AG04449 (cell line): ENCODE measurements around the gene ZNF668.

ENCODE experiments used
- CTCF ChIA-PET: fragments of 350-600 bp; formaldehyde crosslinking; extraction: SDS; loops from one replicate; lab custom pipeline; 2021; ENCODE audit warnings: antibody characterized with exemption; lab: Yijun Ruan, JAX
- POLR2A ChIA-PET: fragments of 400-600, 350-600 bp; formaldehyde crosslinking; extraction: SDS; loops from one replicate; lab custom pipeline; 2020; ENCODE audit warnings: antibody characterized with exemption, inconsistent platforms; lab: Yijun Ruan, JAX
- DNase-seq: peaks from one replicate; pipeline ENCODE4 v3.0.0-alpha.2; 2010; ENCODE audit warnings: low read depth, low spot score
- H3K4me3 ChIP-seq: 2 replicates; pipeline ENCODE4 v1.5.1; 2011; ENCODE audit warnings: low read depth, mild to moderate bottlenecking, control low read depth, low read length
- CTCF ChIP-seq: IDR thresholded peaks from one replicate; pipeline ENCODE4 v1.5.1; 2011; ENCODE audit warnings: mild to moderate bottlenecking, moderate library complexity, low read length, control low read depth, inconsistent platforms; ENCODE audit not compliant: insufficient read depth; ENCODE audit errors: missing control alignments

Gene ZNF668

DNA sequence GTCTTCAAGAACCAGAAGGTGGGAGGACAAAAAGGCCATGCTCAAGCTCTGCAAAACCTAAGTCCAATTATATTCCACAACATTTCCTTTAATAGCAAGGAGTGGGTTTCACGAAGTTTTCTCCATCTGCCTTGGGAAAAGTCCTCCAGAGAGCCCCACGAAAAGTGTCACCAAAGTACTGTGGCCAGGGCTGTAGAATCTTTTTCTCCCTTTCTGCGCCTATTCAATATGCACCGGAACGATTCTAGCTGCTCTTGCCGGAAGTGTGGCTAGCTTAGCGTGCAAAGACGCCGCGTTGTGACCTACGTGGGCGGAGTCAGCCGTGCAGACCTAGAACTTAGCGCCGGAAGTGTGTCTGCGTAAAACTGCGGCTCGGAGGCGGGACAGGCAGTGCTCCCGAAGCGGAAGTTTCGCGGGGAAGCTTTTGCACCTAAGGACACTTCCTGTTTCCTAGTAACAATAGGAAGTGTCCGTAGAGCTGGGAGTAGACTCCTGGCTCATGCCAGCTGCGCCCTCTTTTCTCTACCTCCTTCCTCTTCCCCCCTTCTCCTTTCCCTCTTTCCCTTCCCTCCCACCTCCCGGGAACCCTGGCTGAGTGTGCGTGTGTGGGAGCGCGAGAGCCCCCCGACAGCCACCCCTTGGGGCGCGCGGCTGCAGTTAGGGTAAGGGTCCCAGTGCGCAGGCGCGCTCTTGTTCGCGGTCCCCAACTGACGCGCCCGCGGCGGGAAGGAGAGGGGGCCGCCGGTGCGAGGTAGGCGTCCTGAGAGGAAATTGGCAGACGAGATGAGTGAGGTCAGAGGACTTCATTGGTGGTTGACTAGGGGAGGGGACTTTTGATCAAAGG lies at the start of gene ZNF668, which contains the start of gene ZNF646:
ZNF668 (minus strand) TSS at position 271 of the 844 bp plus-strand sequence. CDS start 9,781 bp downstream, outside the sequence.
ZNF646 (plus strand) TSS at position 453 of the 844 bp plus-strand sequence. CDS start 1,903 bp downstream, outside the sequence.
- ChIA-PET CTCF (interaction anchor here (0.6 to 4.2 kb wide), 5 partner anchors 20 to 794 kb away, joined by 3 to 40 read pairs (median 4); partner anchors contain the start of gene HSD3B7), POLR2A (interaction anchor here (0.6 to 2.4 kb wide), 17 partner anchors 9 to 115 kb away, joined by 3 to 28 read pairs (median 5); partner anchors contain the start of genes FUS, HSD3B7, KAT8 and PRSS8)
- peak within 1 kb of the TSS; percentile 98 for H3K4me3 ChIP-seq
- DNase-seq = peak; percentile 94
- TF ChIP-seq CTCF = no peak

GRCh38 chr16:31120129-31120528 lies 46.1 kb upstream of the ZNF668 start:
- CTCF ChIA-PET = interaction anchor here (1.5 to 6.8 kb wide), 2 partner anchors 11 to 23 kb away, joined by 3 to 56 read pairs; no protein-coding TSS in a partner anchor
- POLR2A ChIA-PET = no interaction called here

DNA sequence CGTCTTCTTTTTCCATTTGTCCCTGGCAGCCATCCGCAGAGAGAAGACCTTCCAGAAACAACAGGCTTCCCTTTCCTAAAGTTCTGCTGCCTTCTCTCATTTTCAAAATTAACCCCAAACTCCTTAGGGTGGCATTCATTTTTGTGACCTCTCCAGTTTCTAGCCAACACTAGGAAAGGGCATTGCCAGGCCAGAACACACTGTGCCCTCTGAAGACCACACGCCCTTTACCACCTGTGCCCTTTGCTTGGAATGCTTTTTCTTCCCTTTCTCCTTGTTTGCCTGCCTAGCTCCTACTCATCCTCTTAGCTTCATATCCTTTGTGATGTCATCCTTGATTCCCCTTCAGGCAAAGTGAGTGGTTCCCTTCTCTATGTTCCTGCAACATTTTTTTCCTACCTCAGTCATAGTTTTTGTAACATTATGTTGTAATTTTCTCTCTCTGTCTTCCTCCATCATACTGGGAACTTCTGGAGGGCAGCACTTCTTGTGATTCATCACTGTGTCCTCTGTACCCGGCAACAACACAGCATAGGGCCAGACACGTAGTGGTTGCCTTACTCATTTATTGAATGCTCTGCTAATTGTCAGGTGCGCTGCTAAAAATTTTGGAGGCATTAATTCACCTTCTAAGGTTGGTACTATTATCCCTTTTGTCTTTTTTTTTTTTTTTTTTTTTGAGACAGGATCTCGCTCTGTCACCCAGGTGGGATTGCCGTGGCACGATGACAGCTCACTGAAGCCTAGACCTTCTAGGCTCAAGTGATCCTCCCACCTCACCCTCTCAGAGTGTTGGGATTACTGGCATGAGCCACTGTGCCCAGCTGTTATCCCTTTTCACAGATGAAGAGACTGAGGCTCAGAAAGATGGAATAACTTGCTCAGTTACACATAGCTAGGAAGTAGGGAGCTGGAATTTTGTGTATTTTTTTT lies 44.4 kb upstream of the ZNF668 start:
- peak; percentile 52 for DNase-seq
- no peak for TF ChIP-seq CTCF
- H3K4me3 ChIP-seq = peak overlapping the region; percentile 60
- ChIA-PET CTCF (interaction anchor here (0.9 to 6.8 kb wide), 7 partner anchors 17 to 751 kb away, joined by 3 to 56 read pairs (median 3); partner anchors contain the start of genes HSD3B7 and PRSS8), POLR2A (interaction anchor here (1.0 to 1.6 kb wide), 13 partner anchors 10 to 341 kb away, joined by 3 to 12 read pairs (median 4); partner anchors contain the start of genes ARMC5, BCKDK, FUS and HSD3B7)

More at GRCh38 chr16:31120129-31120528, 46.1 kb upstream of the ZNF668 start:
- TF ChIP-seq CTCF = no peak
- H3K4me3 ChIP-seq = no peak overlapping the region
- DNase-seq = no peak

DNA sequence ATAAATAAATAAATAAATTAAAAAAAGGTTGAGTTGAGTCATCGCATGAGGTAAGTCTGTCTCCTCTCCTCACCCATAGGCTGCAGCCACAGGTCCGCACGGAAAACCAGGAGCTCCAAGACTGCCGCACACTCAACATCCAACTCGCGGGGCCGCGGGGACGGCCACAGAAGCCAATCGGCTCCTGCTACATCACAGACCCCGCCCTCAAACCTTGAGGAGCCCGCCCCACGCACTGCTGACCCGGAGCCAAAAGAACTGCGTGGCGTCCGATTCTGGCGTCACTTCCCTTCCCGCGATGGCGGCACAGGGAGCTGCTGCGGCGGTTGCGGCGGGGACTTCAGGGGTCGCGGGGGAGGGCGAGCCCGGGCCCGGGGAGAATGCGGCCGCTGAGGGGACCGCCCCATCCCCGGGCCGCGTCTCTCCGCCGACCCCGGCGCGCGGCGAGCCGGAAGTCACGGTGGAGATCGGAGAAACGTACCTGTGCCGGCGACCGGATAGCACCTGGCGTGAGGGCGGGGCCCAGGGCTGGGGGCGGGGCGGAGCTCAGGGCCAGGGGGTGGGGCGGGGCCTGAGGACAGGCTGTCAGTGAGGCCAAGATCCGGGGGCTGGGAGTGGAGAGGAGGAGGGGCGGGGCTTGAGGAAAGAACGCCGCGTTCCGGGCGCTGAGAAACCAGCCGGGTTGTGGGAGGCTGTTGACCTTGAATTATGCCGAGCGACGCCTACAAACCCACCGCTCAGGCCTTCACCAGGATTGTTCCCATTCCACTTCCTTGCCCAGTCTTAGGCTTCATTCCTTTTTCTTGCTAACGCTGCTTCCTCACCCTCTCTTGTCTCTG lies 43.6 kb upstream of the ZNF668 start, which contains the start of gene KAT8:
KAT8 (plus strand) TSS at position 281 of the 839 bp plus-strand sequence; CDS start at position 299, 18 bp downstream.
- POLR2A ChIA-PET = interaction anchor here (0.8 to 1.6 kb wide), 17 partner anchors 9 to 342 kb away, joined by 3 to 12 read pairs (median 4); partner anchors contain the start of genes ARMC5, BCKDK, FUS and HSD3B7
- CTCF ChIA-PET = interaction anchor here (1.0 to 6.8 kb wide), 4 partner anchors 15 to 751 kb away, joined by 3 to 56 read pairs (median 7); no protein-coding TSS in a partner anchor
- DNase-seq = peak; percentile 81
- no peak for TF ChIP-seq CTCF
- H3K4me3 ChIP-seq = peak within 1 kb of the TSS; percentile 60

- DNase-seq = no peak
- CTCF ChIA-PET = interaction anchor here (0.6 to 1.8 kb wide), 2 partner anchors 28 to 43 kb away, joined by 4 to 5 read pairs; no protein-coding TSS in a partner anchor
- TF ChIP-seq CTCF = no peak
- POLR2A ChIA-PET = interaction anchor here (1.3 kb wide), 1 partner anchor 14 kb away, joined by 4 read pairs; no protein-coding TSS in a partner anchor
- no peak overlapping the region for H3K4me3 ChIP-seq
These were observed 40.4 kb upstream of the ZNF668 start for GRCh38 chr16:31114468-31114867.
